CD4-positive, alpha-beta T cell treated with Interleukin-4 for 1 hour (primary cell): ENCODE results near the gene PRKAR1B.

ENCODE experiments used
- DNase-seq, 2 donors: peaks; one replicate each; pipeline ENCODE4 v3.0.0-alpha.2; 2020 to 2022

Gene PRKAR1B

DNA sequence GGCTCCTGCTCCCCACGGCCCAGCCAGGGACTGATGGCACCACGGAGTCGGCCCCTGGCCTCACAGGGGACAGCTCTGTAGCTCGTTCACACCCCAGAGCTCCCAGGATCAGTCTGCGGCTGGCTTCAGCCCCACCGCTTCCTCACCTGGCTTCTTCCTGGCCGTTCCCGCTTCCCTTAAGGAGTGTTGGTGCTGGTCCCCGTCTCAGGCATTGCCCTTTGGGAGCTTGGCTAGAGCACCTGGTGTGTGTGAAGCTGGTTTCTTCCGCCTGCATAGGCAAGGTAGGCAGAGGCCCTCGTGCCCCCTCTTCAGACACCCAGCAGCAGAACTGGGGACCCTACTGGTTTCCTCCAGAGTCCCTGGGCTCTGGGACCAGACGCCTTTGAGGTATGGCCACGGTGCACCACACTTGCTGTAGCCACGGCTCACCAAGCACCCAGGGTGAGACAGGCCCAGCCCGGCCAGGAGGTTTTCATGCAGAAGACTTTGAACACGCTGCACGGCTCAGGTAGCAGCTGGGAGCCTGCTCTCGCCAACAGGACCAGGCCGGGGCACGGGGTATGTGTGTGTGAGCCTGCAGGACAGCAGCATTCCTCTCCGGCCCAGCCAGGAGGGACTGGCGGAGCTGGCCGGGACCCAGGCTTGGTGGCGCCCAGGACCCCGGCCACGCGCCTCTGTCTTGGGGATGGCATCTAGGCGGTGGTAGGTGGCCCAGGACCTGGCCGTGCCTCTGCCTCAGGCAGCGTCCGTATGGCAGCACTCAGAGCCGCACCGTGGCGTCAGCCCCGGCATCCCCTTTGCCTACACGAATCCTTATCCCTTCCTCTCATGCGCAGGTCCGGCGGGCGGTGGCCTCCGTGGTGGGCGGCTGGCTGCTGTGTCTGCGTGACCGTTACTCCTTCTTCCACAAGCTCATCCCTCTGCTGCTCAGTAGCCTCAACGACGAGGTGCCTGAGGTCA is 13.2 kb upstream of the PRKAR1B start:
- DNase-seq, result no peak

GRCh38 chr7:739455-739982 is 12.4 kb upstream of the PRKAR1B start:
- no peak for DNase-seq

DNA sequence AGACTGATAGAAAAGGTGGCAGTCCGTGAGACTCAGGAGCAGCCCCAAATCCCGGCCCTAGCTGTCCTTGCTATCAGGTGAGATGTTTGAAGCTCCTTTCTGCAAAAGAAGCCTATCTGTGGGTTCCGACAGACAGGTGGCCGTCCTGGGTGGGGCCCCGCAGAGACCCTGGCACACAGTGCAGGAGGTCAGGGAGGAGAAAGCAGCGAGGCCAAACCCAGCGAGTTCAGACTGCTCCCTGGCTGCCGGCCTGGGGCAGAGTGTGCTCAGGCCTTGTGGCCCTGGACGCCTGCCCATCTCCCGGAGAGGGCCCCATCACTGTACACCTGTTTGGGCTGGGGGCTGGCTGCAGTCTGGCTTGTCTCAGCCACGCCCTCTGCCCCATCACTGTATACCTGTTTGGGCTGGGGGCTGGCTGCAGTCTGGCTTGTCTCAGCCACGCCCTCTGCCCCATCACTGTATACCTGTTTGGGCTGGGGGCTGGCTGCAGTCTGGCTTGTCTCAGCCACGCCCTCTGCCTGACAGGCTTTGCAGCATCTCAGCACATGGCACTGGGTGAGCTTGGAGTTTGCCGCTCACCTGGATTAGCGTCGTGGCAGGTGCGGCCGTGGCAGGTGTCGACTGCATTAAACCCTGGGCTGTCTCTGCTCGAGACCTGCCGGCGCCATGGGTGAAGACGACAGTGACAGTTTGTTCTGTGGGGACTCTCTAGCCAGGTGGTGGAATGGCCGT is 11.8 kb upstream of the PRKAR1B start:
- DNase-seq, result no peak

DNA sequence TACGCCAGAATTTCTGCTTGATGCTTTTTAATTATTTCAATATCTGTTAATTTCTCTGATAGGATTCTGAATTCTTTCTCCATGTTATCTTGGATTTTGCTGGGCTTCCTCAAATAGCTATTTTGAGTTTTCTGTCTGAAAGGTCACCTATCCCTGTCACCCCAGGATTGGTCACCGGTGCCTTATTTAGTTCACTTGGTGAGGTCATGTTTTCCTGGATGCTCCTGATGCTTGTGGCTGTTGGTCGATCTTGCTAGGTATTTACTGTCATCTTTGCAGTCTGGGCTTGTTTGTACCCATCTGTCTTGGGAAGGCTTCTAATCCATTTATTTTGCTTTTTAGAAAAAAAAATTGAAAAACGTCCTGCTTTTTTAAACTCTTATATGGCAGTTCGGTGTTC is 11.2 kb upstream of the PRKAR1B start:
- no peak for DNase-seq

DNA sequence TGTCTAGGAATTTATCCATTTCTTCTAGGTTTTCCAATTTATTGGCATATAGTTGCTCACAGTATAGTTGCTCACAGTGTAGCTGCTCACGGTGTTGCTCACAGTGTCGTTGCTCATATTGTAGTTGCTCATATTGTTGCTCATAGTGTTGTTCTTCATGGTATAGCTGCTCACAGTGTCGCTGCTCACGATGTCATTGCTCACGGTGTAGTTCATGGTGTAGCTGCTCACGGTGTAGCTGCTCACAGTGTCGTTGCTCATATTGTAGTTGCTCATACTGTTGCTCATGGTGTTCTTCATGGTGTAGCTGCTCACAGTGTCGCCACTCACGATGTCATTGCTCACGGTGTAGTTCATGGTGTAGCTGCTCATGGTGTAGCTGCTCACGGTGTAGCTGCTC is 7.7 kb upstream of the PRKAR1B start:
- DNase-seq, result no peak

- DNase-seq, result no peak
These were observed 7.1 kb upstream of the PRKAR1B start for GRCh38 chr7:734214-734613.

DNA sequence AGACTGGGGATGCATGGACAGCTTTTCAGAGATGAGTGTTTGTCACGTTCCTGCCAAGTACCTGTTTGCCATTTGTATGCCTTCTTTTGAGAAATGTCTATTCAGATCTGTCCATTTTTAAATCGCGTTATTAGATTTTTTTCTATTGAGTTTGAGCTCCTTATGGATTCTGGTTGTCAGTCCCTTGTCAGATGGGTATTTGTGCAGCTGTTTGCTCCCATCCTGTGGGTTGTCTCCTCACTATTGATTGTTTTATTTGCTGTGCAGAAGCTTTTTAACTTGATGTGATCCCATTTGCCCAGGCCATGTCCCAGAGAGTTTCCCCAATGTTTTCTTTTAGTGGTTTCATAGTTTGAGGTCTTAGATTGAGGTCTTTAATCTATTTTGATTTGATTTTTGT is 5.5 kb upstream of the PRKAR1B start:
- DNase-seq, result no peak

- DNase-seq, result no peak
These were observed 5.0 kb upstream of the PRKAR1B start for GRCh38 chr7:732094-732541.

DNA sequence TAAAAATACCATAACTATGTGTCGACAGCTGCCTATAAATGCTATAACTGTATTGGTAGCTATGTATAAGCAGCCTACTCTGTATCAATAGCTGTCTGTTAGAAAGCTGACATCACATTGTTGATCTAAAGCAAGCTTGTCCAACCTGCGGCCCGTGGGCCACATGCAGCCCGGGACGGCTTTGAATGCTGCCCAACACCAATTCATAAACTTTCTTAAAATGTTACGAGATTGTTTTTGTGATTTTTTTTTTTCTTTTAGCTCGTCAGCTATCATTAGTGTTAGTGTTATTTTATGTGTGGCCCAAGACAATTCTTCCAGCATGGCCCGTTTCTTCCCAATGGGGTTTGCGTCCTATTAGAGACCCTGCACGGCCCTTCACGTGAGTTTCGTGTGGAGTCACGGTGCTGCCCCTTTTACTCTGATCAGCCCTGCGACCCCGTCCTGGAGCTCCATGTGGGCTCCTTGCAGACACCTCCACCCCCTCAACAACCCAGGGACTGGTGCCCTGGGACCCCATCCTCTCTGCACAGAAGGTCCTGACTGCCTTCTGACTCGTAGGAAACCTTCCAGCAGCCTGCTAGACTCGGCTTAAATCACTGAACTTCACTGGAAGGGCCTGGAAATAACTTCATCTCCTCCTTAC is 4.5 kb upstream of the PRKAR1B start:
- DNase-seq, result no peak

DNA sequence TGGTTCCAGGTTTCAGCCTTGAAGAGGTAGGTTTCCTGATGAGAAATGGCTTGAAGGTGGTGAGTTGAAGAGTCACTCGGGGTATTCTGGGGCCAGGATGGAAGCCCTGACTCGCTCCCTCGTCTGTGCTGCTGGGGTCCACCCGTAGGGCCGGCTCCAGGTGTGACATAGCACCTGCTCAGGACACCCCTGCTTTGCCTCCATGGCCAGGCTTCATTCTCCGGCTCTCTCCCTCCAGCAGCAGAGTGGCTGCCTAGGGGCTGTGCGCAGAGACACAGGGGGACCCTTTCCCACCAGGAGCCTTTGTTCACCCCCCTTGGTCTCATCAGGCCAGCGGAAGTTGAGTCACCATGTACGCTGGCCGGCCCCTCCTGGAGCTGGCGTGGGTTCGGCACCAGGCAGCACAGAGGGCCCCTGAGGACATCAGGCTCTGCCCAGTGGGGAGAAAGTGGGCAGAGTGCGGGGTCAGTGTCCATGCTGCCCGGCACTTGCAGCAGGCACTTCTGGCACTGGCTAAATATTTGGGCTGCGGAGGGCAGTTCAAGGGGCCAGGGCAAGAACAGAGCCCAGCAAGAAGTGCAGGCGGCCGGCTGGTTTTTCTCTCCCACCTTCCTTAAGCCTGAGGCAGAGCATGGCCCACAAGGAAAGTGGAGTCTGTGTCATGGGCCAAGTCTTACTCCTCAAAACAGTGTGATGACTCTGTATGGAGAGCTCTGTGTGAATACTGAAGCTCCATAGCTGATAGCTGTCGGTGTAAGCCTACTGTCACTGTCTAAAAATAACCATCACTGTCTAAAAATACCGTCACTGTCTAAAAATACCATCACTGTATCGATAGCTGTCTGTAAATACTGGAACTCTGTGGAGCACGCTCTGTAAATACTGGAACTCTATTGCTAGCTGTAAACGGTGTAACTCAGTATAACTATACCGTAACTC is 3.7 kb upstream of the PRKAR1B start:
- no peak for DNase-seq

DNA sequence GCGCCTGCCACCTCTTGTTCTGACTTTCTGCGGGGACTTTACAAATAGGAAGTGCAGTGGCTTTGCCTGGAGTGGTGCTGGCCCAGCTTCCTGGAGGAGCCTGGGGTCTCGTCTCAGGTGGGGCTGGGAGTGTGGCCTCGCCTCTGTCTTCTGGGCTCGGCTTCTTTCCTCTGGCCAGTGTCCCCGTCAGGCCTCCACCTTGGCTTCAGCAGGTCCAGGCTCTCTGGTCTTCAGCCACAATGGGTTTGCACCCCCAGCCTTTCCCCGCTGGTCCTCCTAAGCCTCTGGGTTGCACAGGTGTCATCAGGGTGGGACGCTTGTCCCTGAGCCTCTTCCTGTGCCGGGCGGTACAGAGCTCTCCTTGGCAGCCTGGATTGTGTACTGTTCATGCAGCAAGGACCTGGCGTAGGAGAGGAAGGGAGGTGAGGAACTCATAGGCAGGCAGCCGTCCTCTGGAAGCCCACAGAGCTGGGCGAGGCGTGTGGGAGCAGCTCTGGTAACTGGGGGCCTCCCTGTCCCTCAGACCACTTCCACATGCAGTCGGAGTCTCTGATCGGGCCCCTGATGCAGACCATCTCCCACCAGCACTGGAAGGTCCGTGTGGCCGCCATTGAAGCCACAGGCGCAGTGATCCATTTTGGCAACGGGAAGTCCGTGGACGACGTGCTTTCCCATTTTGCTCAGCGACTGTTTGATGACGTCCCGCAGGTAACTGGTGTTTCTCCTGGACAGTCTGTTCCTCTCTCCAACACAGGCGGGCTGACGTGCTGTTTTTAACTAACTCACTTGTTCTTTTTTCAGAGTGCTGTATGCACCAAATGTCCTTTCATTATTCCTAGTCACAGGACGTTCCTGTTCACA is 2.3 kb upstream of the PRKAR1B start:
- no peak for DNase-seq

- DNase-seq, result no peak
These were observed 1.5 kb upstream of the PRKAR1B start for GRCh38 chr7:728602-729001.

- no peak for DNase-seq
These were observed 852 bp upstream of the PRKAR1B start for GRCh38 chr7:727806-728460.

DNA sequence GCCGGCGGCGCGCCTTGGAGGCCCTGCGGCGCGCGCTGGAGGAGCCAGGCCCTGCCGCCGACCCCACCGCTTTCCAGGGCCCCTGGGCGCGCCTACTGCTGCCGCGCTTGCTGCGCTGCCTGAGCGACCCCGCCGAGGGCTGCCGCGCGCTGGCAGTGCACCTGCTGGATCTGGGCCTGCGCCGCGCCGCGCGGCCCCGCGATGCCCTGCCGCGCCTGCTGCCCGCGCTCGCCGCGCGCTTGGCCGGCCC is 302 bp downstream of the PRKAR1B start:
- DNase-seq, result no peak

DNA sequence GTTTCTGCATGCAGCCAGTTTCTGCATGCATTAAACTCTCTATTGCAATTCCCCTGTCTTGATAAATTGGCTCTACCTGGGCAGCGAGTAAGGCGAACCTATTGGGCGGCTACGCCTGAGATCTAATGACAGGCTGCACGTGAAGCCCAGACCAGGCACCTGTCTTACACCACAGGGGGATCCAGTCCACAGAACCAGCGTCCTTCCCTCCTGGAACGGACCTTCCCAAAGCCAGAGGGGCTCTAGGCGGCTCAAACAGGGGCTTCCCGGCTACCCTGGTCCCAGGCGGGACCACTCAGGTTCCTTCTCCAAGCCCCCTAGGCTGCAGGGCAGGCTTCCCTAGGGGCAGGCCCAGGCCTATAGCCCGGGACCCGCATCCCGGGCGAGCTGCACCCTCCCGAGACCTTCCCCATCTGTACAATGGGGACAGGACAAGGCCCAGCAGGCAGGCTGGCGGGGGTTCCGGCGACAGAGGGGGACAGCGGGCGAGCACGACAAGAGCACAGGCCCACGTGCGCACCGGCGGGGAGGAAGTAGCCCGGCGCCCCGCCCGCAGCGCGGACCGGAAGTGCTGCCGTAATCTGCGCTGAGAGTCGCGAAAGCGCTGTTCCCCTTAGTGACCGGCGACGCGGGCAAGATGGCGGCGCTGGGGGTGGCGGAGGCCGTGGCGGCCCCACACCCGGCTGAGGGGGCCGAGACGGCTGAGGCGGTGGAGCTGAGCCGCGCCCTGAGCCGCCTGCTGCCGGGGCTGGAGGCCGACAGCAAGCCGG is 812 bp downstream of the PRKAR1B start, which contains the start of gene DNAAF5:
DNAAF5 (plus strand) TSS at position 616 of the 770 bp plus-strand sequence; CDS start at position 638, 22 bp downstream.
- DNase-seq, result peak; percentile 85 to 87

DNA sequence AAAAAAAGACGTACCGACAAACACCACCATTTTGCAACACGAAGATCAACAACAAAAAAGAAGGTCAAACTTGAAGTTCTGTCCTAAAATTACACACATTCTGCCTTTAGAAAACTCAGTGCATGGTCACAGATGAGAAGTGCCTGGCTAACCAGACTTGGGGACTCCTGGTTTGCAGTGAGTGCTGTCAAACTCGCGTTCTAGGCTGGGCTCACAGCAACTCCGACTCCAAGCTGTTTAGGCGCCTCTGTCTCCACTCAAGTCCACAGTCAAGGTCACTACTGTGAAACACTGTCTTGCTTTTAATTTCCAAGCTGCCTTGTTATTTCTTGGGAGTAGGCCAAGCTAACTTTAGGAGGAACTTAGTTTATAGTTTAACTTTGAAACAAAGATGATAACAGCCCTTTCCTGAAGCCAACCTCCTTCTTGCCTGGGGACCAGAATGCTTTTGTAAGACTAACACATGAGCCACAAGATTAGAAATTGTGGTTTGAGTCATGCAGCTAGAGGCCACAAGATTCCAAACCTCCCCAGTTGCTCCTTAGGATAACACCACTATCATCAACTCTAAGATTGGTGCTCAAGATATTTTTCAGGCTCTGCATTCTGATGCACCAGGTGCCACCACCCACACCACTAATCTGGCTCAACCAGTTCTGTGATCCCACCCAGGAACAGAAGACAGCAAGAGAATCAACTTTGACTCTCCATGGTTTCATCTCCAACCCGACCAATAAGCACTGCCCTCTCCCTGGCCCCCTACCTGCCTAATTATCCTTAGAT is 1.7 kb downstream of the PRKAR1B start:
- DNase-seq, result no peak

DNA sequence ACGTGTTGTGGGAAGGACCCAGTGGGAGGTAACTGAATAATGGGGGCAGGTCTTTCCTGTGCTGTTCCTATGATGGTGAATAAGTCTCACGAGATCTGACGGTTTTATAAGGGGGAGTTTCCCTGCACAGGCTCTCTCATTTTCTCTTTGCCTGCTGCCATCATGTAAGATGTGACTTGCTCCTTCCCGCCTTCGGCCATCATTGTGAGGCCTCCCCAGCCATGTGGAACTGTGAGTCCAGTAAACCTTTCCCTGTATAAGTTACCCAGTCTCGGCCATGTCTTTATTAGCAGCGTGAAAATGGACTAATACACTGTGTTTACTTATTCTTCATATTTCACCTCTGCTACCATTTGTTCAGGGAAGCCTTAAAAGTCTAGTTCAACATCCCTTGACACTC is 2.8 kb downstream of the PRKAR1B start:
- DNase-seq, result no peak

DNA sequence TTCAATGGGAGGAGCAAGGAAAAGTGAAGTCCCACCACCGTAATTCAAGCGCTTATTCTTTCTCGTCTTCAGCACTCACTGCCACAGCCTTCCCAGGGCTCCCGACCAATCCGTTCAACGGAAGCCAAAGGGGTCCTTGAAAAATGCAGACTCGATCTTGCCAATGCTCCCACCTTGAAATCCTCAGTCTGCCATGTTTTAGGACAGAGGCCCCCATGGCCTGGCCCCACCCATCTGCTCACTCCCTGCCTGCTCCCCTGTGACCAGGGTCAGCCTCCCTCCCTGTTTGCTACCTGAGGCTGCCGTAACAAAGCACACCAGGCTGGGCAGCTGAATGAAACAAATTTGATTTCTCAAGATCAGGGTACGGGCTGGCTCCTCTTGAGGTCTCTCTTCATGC is 3.5 kb downstream of the PRKAR1B start:
- no peak for DNase-seq

GRCh38 chr7:721619-722248 is 5.3 kb downstream of the PRKAR1B start:
- no peak for DNase-seq
